Neutrophil (primary cell): ENCODE measurements around the gene EGFLAM.

Source experiments
- H3K27ac ChIP-seq: fragments of 200-600 bp; sonication (generic); 2 replicates; pipeline ENCODE4 v1.5.1; 2016; ENCODE audit warnings: mild to moderate bottlenecking, moderate library complexity
- H3K27me3 ChIP-seq: fragments of 200-600 bp; sonication (generic); 2 replicates; pipeline ENCODE4 v1.6.0; 2016; ENCODE audit warnings: mild to moderate bottlenecking
- H3K36me3 ChIP-seq: fragments of 200-600 bp; sonication (generic); 2 replicates; pipeline ENCODE4 v1.5.1; 2017
- H3K4me1 ChIP-seq, 2 experiments: fragments of 200-600 bp in 1 of 2; sonication (generic) in 1 of 2; 1 replicate in 1 of 2; 2 replicates in 1 of 2; pipeline versions ENCODE4 v1.5.1 to v1.6.1; 2013 to 2016; ENCODE audit warnings: low read depth in 1 of 2, low read length in 1 of 2, mild to moderate bottlenecking in 1 of 2, moderate library complexity in 1 of 2; ENCODE audit not compliant: control insufficient read depth in 1 of 2, insufficient read depth in 1 of 2
- H3K4me3 ChIP-seq, 2 experiments: fragments of 200-600 bp in 1 of 2; sonication (generic) in 1 of 2; 1 replicate in 1 of 2; 2 replicates in 1 of 2; pipeline ENCODE4 v1.5.1; 2013 to 2016; ENCODE audit warnings: low read depth in 1 of 2, low read length in 1 of 2, mild to moderate bottlenecking in 1 of 2, moderate library complexity in 1 of 2
- H3K9me3 ChIP-seq: fragments of 200-600 bp; sonication (generic); 2 replicates; pipeline ENCODE4 v1.5.1; 2016
- CTCF ChIP-seq: fragments of 200-600 bp; sonication (generic); IDR thresholded peaks from 2 replicates; pipeline ENCODE4 v1.5.1; 2016; ENCODE audit warnings: antibody characterized with exemption

The EGFLAM gene

GRCh38 chr5:38468978-38469706 is 210.8 kb downstream of the EGFLAM start:
- no peak overlapping the region for H3K27ac ChIP-seq
- H3K4me1 ChIP-seq: no peaks in the 10 kb centered on the region
- peaks cover 69% of the 10 kb centered on the region for H3K27me3 ChIP-seq

GRCh38 chr5:38469707-38470267 is 211.4 kb downstream of the EGFLAM start:
- Histone ChIP-seq H3K4me1 (no peaks in the 10 kb centered on the region), H3K9me3 (no peaks in the 10 kb centered on the region), H3K27ac (no peak overlapping the region), H3K27me3 (peaks cover 68% of the 10 kb centered on the region), H3K4me3 (no peak overlapping the region), H3K36me3 (no peaks in the 10 kb centered on the region)
- no peak for TF ChIP-seq CTCF

More at GRCh38 chr5:38468978-38469706, 210.8 kb downstream of the EGFLAM start:
- TF ChIP-seq CTCF: no peak
- Histone ChIP-seq H3K36me3 (no peaks in the 10 kb centered on the region), H3K9me3 (no peaks in the 10 kb centered on the region), H3K4me3 (no peak overlapping the region)

GRCh38 chr5:38471709-38472108 is 213.3 kb downstream of the EGFLAM start:
- no peaks in the 10 kb centered on the region for H3K9me3 ChIP-seq
- no peaks in the 10 kb centered on the region for H3K4me1 ChIP-seq
- no peak for TF ChIP-seq CTCF
- no peaks in the 10 kb centered on the region for H3K36me3 ChIP-seq
- H3K4me3 ChIP-seq: no peak overlapping the region
- H3K27me3 ChIP-seq: peaks cover 69% of the 10 kb centered on the region
- H3K27ac ChIP-seq: no peak overlapping the region

GRCh38 chr5:38472541-38472940 is 214.2 kb downstream of the EGFLAM start:
- H3K9me3 ChIP-seq: no peaks in the 10 kb centered on the region
- no peak overlapping the region for H3K4me3 ChIP-seq
- H3K36me3 ChIP-seq: no peaks in the 10 kb centered on the region
- TF ChIP-seq CTCF: no peak
- H3K4me1 ChIP-seq: no peaks in the 10 kb centered on the region
- peaks cover 69% of the 10 kb centered on the region for H3K27me3 ChIP-seq
- H3K27ac ChIP-seq: no peak overlapping the region

GRCh38 chr5:38473008-38473407 is 214.6 kb downstream of the EGFLAM start:
- TF ChIP-seq CTCF: no peak
- peaks cover 66% of the 10 kb centered on the region for H3K27me3 ChIP-seq
- no peak overlapping the region for H3K27ac ChIP-seq
- no peaks in the 10 kb centered on the region for H3K9me3 ChIP-seq
- H3K4me1 ChIP-seq: no peaks in the 10 kb centered on the region
- no peaks in the 10 kb centered on the region for H3K36me3 ChIP-seq
- H3K4me3 ChIP-seq: no peak overlapping the region
